Activated CD4-positive, alpha-beta memory T cell treated with anti-CD3 and anti-CD28 coated beads for 36 hours (primary cell): ENCODE results near the gene C1QTNF6. TPM values are rescaled to one million over a fixed set of nuclear protein-coding genes. Genes with fewer than 3 reads are reported as not detected.

Experiments
- CTCF ChIA-PET: fragments of 350-600 bp; sonication (Branson Sonifier 250); formaldehyde crosslinking; loops from one replicate; lab custom pipeline; 2021; ENCODE audit warnings: antibody characterized with exemption, inconsistent platforms; lab: Charles Lee
- POLR2A ChIA-PET: fragments of 350-600 bp; sonication (Branson Sonifier 250); formaldehyde crosslinking; loops from one replicate; lab custom pipeline; 2021; ENCODE audit warnings: antibody characterized with exemption; lab: Charles Lee
- DNase-seq: peaks from one replicate; pipeline ENCODE4 v3.0.0-alpha.2; 2020
- H3K27ac Mint-ChIP-seq: one replicate; pipeline ENCODE4 v1.8.0; 2021; ENCODE audit warnings: mixed read lengths
- H3K27me3 Mint-ChIP-seq: one replicate; pipeline ENCODE4 v1.8.0; 2021; ENCODE audit warnings: mixed read lengths
- H3K36me3 Mint-ChIP-seq: one replicate; pipeline ENCODE4 v1.8.0; 2021; ENCODE audit warnings: mixed read lengths
- H3K4me1 Mint-ChIP-seq: one replicate; pipeline ENCODE4 v1.8.0; 2021; ENCODE audit warnings: low read depth, mixed read lengths
- H3K4me3 Mint-ChIP-seq: one replicate; pipeline ENCODE4 v1.8.0; 2021; ENCODE audit warnings: mild to moderate bottlenecking, mixed read lengths
- H3K9me3 Mint-ChIP-seq: one replicate; pipeline ENCODE4 v1.8.0; 2021; ENCODE audit warnings: mixed read lengths
- intact Hi-C: fragments of 100-400 bp; cut with micrococcal nuclease; formaldehyde crosslinking; loops from one replicate; pipeline ENCODE4 v1.15.1; 2023
- total RNA-seq, 2 experiments: library from RNA; stranded (reverse); gene quantifications; one replicate each; pipeline ENCODE4 v1.2.3, GENCODE V29; 2021

C1QTNF6 gene
- total RNA-seq, 2 experiments from 2014 or later: 11.1 to 13.0 TPM

- no peaks in the 10 kb centered on the region for H3K27me3 Mint-ChIP-seq
- ChIA-PET CTCF (interaction anchor here (0.6 to 2.2 kb wide), 5 partner anchors 20 to 72 kb away, joined by 3 to 18 read pairs (median 6); partner anchors contain the start of genes IL2RB and RAC2), POLR2A (interaction anchor here (1.3 to 8.7 kb wide), 7 partner anchors 8 to 99 kb away, joined by 3 to 93 read pairs (median 5); partner anchors contain the start of genes IL2RB and RAC2)
- H3K27ac Mint-ChIP-seq: peak overlapping the region; percentile 95
- H3K4me3 Mint-ChIP-seq: no peak overlapping the region
- intact Hi-C loops: loop anchor here (5.0 kb wide), 1 partner anchor 36 kb away; no protein-coding TSS in a partner anchor
- H3K4me1 Mint-ChIP-seq: peaks cover 94% of the 10 kb centered on the region
- no peak for DNase-seq
- H3K9me3 Mint-ChIP-seq: peaks cover 18% of the 10 kb centered on the region
- peaks cover 63% of the 10 kb centered on the region for H3K36me3 Mint-ChIP-seq
Observed at GRCh38 chr22:37221424-37222333, 33.6 kb upstream of the C1QTNF6 start.

- Mint-ChIP-seq H3K27ac (peak overlapping the region; percentile 95), H3K27me3 (no peaks in the 10 kb centered on the region), H3K36me3 (peaks cover 52% of the 10 kb centered on the region), H3K4me1 (peaks cover 90% of the 10 kb centered on the region), H3K9me3 (peaks cover 18% of the 10 kb centered on the region), H3K4me3 (peak overlapping the region; percentile 76)
- intact Hi-C loops: loop anchor here (5.0 kb wide), 1 partner anchor 37 kb away; no protein-coding TSS in a partner anchor
- ChIA-PET POLR2A (interaction anchor here (1.1 to 8.7 kb wide), 3 partner anchors 9 to 264 kb away, joined by 3 to 93 read pairs (median 30); partner anchors contain the start of gene RAC2), CTCF (interaction anchor here (0.6 to 4.8 kb wide), 7 partner anchors 20 to 98 kb away, joined by 3 to 41 read pairs (median 4); partner anchors contain the start of genes IL2RB and RAC2)
- DNase-seq: no peak
Observed at GRCh38 chr22:37220543-37220981, 32.5 kb upstream of the C1QTNF6 start.

- Mint-ChIP-seq H3K27me3 (no peaks in the 10 kb centered on the region), H3K9me3 (peaks cover 18% of the 10 kb centered on the region), H3K4me3 (peak overlapping the region; percentile 76), H3K4me1 (peaks cover 82% of the 10 kb centered on the region), H3K36me3 (peaks cover 42% of the 10 kb centered on the region), H3K27ac (peak overlapping the region; percentile 95)
- DNase-seq: peak; percentile 46
- CTCF ChIA-PET: interaction anchor here (0.8 to 4.8 kb wide), 9 partner anchors 14 to 97 kb away, joined by 3 to 41 read pairs (median 4); partner anchors contain the start of gene RAC2
- POLR2A ChIA-PET: interaction anchor here (1.1 to 8.7 kb wide), 7 partner anchors 10 to 265 kb away, joined by 3 to 93 read pairs (median 6); partner anchors contain the start of gene RAC2
- intact Hi-C loops: loop anchor here (1.0 to 2.0 kb wide), 5 partner anchors 11 to 97 kb away; no protein-coding TSS in a partner anchor
Observed at GRCh38 chr22:37219533-37219932, 31.5 kb upstream of the C1QTNF6 start.

- intact Hi-C loops: loop anchor here (1.0 to 2.0 kb wide), 5 partner anchors 11 to 97 kb away; no protein-coding TSS in a partner anchor
- peak; percentile 85 for DNase-seq
- Mint-ChIP-seq H3K4me3 (peak overlapping the region; percentile 76), H3K36me3 (peaks cover 36% of the 10 kb centered on the region), H3K9me3 (peaks cover 13% of the 10 kb centered on the region), H3K27ac (peak overlapping the region; percentile 95), H3K27me3 (no peaks in the 10 kb centered on the region), H3K4me1 (peaks cover 76% of the 10 kb centered on the region)
- ChIA-PET CTCF (interaction anchor here (0.8 to 4.8 kb wide), 7 partner anchors 14 to 97 kb away, joined by 3 to 41 read pairs (median 4); no protein-coding TSS in a partner anchor), POLR2A (interaction anchor here (0.6 to 8.7 kb wide), 8 partner anchors 10 to 96 kb away, joined by 3 to 93 read pairs (median 6); partner anchors contain the start of gene RAC2)
Observed at GRCh38 chr22:37218771-37219411, 30.8 kb upstream of the C1QTNF6 start.

GRCh38 chr22:37218399-37218770, 30.3 kb upstream of the C1QTNF6 start:
- Mint-ChIP-seq H3K4me1 (peaks cover 71% of the 10 kb centered on the region), H3K9me3 (peaks cover 13% of the 10 kb centered on the region), H3K4me3 (peak overlapping the region; percentile 76), H3K27me3 (no peaks in the 10 kb centered on the region), H3K27ac (peak overlapping the region; percentile 95), H3K36me3 (peaks cover 35% of the 10 kb centered on the region)
- intact Hi-C loops: loop anchor here (2.0 kb wide), 2 partner anchors 20 to 56 kb away; no protein-coding TSS in a partner anchor
- ChIA-PET CTCF (interaction anchor here (1.1 to 4.8 kb wide), 5 partner anchors 13 to 231 kb away, joined by 3 to 41 read pairs (median 4); no protein-coding TSS in a partner anchor), POLR2A (interaction anchor here (0.6 to 8.7 kb wide), 8 partner anchors 10 to 55 kb away, joined by 3 to 93 read pairs (median 6); partner anchors contain the start of gene RAC2)
- peak; percentile 51 for DNase-seq

GRCh38 chr22:37215890-37216289, 27.8 kb upstream of the C1QTNF6 start:
- H3K4me1 Mint-ChIP-seq: peaks cover 50% of the 10 kb centered on the region
- no peak overlapping the region for H3K27ac Mint-ChIP-seq
- H3K9me3 Mint-ChIP-seq: peaks cover 3% of the 10 kb centered on the region
- no peak overlapping the region for H3K4me3 Mint-ChIP-seq
- POLR2A ChIA-PET: interaction anchor here (1.6 kb wide), 1 partner anchor 14 kb away, joined by 6 read pairs; no protein-coding TSS in a partner anchor
- intact Hi-C loops: no loop called here
- peaks cover 17% of the 10 kb centered on the region for H3K36me3 Mint-ChIP-seq
- H3K27me3 Mint-ChIP-seq: no peaks in the 10 kb centered on the region
- DNase-seq: no peak
- CTCF ChIA-PET: interaction anchor here (4.8 kb wide), 2 partner anchors 16 to 44 kb away, joined by 32 to 41 read pairs; no protein-coding TSS in a partner anchor

GRCh38 chr22:37214731-37215030, 26.6 kb upstream of the C1QTNF6 start:
- intact Hi-C loops: no loop called here

GRCh38 chr22:37213941-37214730, 26.1 kb upstream of the C1QTNF6 start:
- no peak for DNase-seq
- H3K9me3 Mint-ChIP-seq: no peaks in the 10 kb centered on the region
- H3K36me3 Mint-ChIP-seq: peaks cover 12% of the 10 kb centered on the region
- H3K4me1 Mint-ChIP-seq: peaks cover 33% of the 10 kb centered on the region
- H3K4me3 Mint-ChIP-seq: no peak overlapping the region
- ChIA-PET CTCF (no interaction called here), POLR2A (no interaction called here)
- H3K27me3 Mint-ChIP-seq: no peaks in the 10 kb centered on the region
- intact Hi-C loops: no loop called here
- H3K27ac Mint-ChIP-seq: no peak overlapping the region

More at GRCh38 chr22:37214731-37215030, 26.6 kb upstream of the C1QTNF6 start:
- ChIA-PET CTCF (no interaction called here), POLR2A (no interaction called here)
- Mint-ChIP-seq H3K9me3 (no peaks in the 10 kb centered on the region), H3K4me1 (peaks cover 39% of the 10 kb centered on the region), H3K36me3 (peaks cover 13% of the 10 kb centered on the region), H3K27ac (no peak overlapping the region), H3K4me3 (no peak overlapping the region), H3K27me3 (no peaks in the 10 kb centered on the region)
- no peak for DNase-seq

GRCh38 chr22:37213218-37213855, 25.3 kb upstream of the C1QTNF6 start:
- ChIA-PET POLR2A (no interaction called here), CTCF (no interaction called here)
- H3K4me1 Mint-ChIP-seq: peaks cover 30% of the 10 kb centered on the region
- peaks cover 7% of the 10 kb centered on the region for H3K36me3 Mint-ChIP-seq
- DNase-seq: no peak
- intact Hi-C loops: no loop called here
- no peaks in the 10 kb centered on the region for H3K9me3 Mint-ChIP-seq
- H3K27me3 Mint-ChIP-seq: no peaks in the 10 kb centered on the region
- no peak overlapping the region for H3K4me3 Mint-ChIP-seq
- H3K27ac Mint-ChIP-seq: no peak overlapping the region

- no peak within 1 kb of the TSS for H3K4me3 Mint-ChIP-seq
- POLR2A ChIA-PET: no interaction called here
Observed at GRCh38 chr22:37212174-37212906, 24.3 kb upstream of the C1QTNF6 start, which contains the start of gene SSTR3. Gene SSTR3, minus strand, starts transcription at chr22:37212477. Its CDS starts 4,674 bp downstream, at chr22:37207803.

More at GRCh38 chr22:37212174-37212906, 24.3 kb upstream of the C1QTNF6 start, which contains the start of gene SSTR3:
- Mint-ChIP-seq H3K4me1 (peaks cover 28% of the 10 kb centered on the region), H3K27me3 (no peaks in the 10 kb centered on the region), H3K9me3 (no peaks in the 10 kb centered on the region), H3K36me3 (peaks cover 4% of the 10 kb centered on the region), H3K27ac (no peak within 1 kb of the TSS)
- CTCF ChIA-PET: no interaction called here
- intact Hi-C loops: no loop called here
- DNase-seq: no peak
